HG02840 (cell line): ENCODE results near the gene FGG.
A peak's percentile ranks its signal among the peaks of the same experiment; 100 is the strongest.

Experiments used
- ATAC-seq: cut with Tn5 transposase; IDR thresholded peaks from one replicate; pipeline ENCODE4 v1.9.1; 2021; ENCODE audit warnings: mild to moderate bottlenecking, moderate library complexity, moderate number of reproducible peaks; ENCODE audit not compliant: unreplicated experiment, low FRiP score

FGG gene

GRCh38 chr4:154612472-154613414 lies at the start of gene FGG:
Gene FGG (minus strand): TSS chr4:154612656. CDS start chr4:154612609, 47 bp downstream.
- ATAC-seq: no peak

DNA sequence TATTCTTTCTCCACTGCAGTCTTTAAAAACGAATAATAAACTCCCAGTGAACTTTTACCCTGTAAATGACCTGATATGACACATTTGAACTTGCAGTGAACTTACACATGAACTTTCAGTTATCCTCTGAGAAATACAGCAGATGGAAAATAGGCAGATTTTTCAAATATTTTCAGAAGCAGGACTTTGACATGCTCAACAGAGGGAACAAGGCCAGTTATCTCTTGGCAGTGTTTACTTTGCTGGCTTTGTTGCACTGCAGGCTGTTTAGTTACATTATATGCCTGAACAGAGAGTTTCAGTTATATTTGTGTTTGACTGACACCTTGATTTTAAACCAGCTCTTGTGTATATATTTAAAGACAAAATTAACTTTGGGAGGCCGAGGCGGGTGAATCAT lies 47.6 kb upstream of the FGG start:
- no peak for ATAC-seq

DNA sequence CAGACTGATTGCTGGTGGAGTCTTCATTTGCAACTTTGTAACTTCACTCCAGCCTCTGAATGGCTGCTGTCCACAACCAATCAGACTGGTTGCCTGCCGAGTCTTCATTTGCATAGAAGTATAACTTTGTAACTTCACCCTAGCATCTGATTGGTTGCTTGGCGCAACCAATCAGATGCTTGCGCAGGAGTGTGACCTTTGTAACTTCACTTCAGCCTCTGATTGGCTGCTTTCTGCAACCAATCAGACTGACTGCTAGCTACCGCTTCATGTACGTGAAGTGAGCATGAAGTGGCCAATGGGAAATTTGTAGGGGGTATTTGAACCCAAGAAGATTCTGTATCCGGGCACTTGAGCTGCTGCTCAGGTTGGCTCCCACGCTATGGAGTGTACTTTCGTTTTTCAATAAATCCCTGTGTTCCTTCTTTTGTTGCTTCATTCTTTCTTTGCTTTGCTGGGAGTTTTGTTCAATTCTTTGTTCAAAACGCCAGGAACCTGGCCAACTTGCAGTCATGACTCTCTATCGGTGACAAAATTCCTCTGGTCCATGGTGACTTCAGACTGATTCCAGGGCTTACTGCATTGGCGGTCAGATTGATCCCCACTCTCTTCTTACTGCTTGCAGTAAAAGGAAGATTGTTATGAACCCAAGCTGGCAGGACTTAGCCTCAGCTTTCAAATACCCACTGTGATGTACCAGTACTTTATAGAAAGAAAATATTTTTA lies 46.4 kb upstream of the FGG start:
- ATAC-seq: no peak

- no peak for ATAC-seq
Measured at GRCh38 chr4:154643493-154643892, 31.0 kb upstream of the FGG start.

- ATAC-seq: no peak
Measured at GRCh38 chr4:154642373-154643009, 30.0 kb upstream of the FGG start.

GRCh38 chr4:154640999-154641398 lies 28.5 kb upstream of the FGG start:
- no peak for ATAC-seq

DNA sequence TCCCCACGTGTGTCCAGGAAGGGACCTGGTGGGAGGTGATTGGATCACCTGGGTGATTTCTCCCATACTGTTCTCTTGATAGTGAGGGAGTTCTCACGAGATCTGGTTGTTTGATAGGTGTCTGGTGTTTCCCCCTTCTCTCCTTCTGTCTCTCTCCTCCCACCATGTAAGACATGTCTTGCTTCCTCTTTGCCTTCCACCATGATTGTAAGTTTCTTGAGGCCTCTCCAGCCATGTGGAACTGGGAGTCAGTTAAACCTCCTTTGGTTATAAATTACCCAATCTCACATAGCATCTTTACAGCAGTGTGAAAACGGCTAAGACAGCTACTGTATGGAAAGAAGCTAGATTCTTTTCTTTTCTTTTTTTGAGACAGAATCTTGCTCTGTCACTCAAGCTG lies 21.6 kb upstream of the FGG start:
- ATAC-seq: no peak

DNA sequence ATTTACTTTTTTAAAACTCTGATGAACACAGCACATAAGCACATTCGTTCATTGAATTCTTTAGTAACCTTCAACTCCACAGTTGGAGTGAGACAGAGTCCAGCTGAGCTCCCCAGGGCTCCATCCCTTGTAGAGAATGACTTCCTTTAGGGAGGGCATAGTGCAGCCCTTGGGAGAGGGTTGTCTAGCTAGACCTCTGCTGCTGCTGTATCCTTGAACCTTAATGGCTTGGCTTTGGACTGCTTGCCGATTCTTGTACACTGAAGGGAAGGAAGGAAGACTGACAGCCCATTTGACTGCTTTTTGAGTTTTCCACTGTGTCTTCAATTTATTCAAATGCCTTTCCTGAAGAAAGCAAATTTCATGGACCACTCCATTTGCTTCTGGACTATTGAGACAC lies 19.4 kb upstream of the FGG start:
- no peak for ATAC-seq

- no peak for ATAC-seq
Measured at GRCh38 chr4:154630324-154630723, 17.9 kb upstream of the FGG start.

- peak; percentile 90 for ATAC-seq
Measured at GRCh38 chr4:154626793-154627484, 14.5 kb upstream of the FGG start.

DNA sequence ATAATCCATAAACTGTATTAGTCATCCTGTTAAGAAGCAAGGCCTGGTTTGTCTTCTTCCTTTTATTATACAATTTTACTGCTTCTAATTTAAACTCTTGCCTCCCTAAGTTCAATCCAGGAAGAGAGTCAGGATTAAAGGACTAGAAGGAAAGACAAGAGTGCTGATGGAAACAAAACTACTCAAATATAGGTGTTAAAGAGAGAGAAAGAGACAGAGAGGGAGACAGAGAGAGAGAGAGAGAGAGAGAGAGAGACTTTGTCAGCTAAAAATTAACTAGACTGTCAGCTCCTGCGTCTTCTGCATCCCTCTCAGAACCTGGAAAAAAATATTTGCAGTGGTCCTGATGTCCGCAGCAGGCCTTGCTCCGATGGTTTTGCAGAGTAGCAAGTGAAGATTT lies 13.5 kb upstream of the FGG start:
- ATAC-seq: no peak

DNA sequence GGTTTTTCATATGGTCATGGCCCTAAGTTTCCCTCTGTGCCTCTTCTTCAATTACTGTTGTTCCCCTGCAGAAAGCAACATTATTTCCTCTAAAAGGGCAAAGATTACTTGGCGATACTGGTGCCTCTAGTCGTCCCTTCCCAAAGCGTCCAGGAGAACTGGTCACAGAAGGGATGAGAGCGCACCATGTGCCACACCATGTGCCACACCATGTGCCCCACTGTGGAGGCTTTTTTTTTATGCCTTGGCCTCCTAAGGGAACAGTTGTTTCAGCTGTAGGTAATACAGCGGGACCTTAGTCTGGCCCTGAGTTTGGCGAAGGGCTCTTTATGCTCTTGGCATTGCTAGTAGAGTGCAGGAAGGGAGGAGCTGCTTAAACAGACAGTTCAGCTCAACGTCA lies 11.5 kb upstream of the FGG start:
- ATAC-seq: no peak

- no peak for ATAC-seq
Measured at GRCh38 chr4:154623436-154623835, 11.0 kb upstream of the FGG start.

DNA sequence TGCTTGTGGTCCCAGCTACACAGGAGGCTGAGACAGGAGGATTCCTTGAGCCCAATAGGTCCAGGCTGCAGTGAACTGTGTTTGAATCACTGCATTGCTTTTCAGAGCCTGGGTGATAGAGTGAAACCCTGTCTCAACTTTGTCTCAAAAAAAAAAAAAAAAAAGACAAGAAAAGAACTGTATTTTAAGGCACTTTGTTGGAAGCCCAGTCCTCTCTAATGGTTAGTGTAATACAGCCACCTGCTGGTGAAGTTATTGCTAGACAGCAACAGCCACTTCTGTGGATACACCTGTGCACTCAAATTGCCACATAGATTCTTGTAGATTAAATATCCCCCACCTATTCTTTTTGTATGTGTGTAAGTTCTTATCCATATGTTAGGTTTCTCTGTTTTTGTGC lies 10.1 kb upstream of the FGG start:
- no peak for ATAC-seq

DNA sequence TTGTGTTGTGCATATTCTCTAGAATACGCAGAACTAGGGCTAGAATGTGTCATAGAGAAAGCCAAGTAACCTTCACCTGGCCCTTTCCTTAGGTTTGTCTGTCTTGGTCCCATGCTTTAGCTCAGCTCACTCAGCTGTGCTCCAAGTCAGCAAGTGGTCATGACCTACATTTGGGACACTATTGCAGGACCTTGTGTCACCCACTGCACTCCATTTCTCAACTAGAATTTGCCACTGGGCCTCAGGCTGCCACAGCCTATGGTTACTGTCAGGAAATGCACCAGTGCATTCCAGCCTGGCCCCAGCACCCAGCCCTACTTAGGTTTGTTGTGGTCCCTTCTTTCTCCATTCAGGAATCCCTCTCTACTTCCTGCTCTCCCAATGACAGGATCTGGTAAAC lies 7.7 kb upstream of the FGG start:
- ATAC-seq: no peak

DNA sequence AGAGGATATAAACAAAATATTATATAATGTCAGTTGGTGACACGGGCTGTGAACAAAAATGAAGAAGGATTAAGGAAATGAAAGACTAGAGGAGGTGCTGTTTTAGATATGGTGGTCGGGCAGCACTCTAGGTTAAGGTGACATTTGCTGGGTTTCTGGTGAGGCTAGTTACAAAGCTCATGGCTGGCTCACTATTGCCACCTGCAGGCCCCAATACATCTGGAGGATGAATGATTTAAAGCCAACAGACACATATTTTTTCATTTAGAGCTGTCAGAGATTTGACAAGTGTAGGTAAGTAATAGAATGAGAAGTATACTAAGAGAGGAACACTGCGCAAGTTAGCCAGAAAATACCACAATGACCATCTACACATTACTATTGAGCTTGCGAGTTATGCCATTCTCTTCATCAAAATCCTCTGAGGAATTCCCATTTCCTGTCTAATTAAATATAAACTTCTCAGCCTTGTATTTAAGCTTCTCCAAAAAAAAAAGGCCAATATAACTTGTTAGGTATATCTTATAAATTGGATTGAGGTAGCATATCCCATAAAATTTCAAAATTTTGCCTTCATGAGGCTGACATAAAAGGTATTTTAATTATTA lies 6.4 kb upstream of the FGG start:
- no peak for ATAC-seq

GRCh38 chr4:154617820-154618317 lies 5.4 kb upstream of the FGG start:
- ATAC-seq: no peak

DNA sequence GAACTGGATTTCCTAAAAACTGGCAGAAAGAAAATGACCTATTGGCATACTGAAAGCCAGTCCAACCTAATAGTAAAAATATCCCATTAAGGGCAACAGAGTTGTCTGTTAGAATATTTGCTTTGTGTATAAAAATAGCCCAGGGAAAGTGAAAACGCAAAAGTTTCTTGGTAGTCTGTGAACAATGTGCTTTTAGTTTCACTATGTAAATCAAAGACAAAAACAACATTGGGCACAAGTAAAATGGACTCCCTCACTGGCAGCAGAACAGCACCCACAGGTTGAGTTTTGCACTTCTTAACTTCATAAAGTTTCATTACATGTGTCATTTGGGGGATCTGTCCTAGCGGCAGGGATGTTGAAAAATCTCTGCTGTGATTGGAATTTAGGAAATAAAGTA lies 4.3 kb upstream of the FGG start:
- peak; percentile 90 for ATAC-seq

DNA sequence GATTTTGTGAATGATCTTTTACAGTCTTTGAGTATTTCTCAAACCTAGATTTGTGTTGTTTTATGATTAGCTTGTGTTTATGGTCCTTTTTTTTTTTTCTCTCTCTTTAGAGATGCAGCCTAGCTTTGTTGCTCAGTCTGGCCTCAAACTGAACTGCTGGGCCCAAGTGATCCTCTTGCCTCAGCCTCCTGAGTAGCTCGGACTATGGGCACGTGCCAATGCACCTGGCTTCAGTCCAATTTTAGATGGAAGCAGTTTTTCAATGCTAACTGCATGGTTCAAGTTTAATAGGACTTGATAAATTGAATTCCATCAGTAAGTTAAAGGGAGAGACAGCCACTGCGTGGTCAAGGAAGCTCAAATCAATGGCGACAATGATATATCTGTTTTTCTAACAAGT lies 3.8 kb upstream of the FGG start:
- no peak for ATAC-seq

DNA sequence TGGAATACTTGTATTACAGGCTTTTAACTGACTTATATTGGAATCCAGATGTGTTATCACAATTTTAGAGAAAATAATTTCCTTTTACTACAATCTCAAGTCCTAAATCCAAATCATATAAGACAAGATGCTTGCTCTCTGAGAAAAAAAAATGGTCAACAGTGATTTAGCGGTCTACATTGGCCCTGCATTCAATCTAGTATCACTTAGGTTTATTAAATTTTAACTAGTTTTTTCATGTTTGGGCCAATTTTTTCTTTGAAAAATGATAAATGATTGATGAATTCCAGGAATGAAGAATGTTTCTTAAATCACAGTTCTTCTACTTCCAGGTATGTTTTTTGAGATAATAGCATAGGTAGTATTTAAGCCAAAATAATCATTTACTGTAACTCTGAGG lies 2.8 kb upstream of the FGG start:
- no peak for ATAC-seq
